Muscle of leg (tissue), 11 donors: ENCODE measurements around the gene SMARCC1. TPM values are rescaled to one million over a fixed set of nuclear protein-coding genes. Genes with fewer than 3 reads are reported as not detected.

Experiments
- DNase-seq: peaks from one replicate; pipeline ENCODE4 v3.0.0; 2013
- H3K27ac ChIP-seq: one replicate; pipeline ENCODE4 v1.5.1; 2013; ENCODE audit warnings: mild to moderate bottlenecking, low read length, control low read depth
- H3K27me3 ChIP-seq: one replicate; pipeline ENCODE4 v1.6.1; 2013; ENCODE audit warnings: low read length; ENCODE audit not compliant: control insufficient read depth, insufficient read depth
- H3K36me3 ChIP-seq: one replicate; pipeline ENCODE4 v1.6.1; 2013; ENCODE audit warnings: low read length; ENCODE audit not compliant: control insufficient read depth, insufficient read depth
- H3K4me1 ChIP-seq: one replicate; pipeline ENCODE4 v1.6.1; 2013; ENCODE audit warnings: low read length; ENCODE audit not compliant: control insufficient read depth, insufficient read depth
- H3K4me3 ChIP-seq: one replicate; pipeline ENCODE4 v1.5.1; 2013; ENCODE audit warnings: low read length, control low read depth
- H3K9me3 ChIP-seq: replicated peaks from 2 replicates; pipeline ENCODE4 v1.6.1; 2013; ENCODE audit warnings: low read depth, low read length; ENCODE audit not compliant: control insufficient read depth
- WGBS: methylation state at CpG from one replicate; pipeline ENCODE4 v1.1.5; 2013; ENCODE audit warnings: missing lambda C conversion rate; ENCODE audit not compliant: insufficient coverage; 5-methylcytosine and 5-hydroxymethylcytosine counted together
- polyA plus RNA-seq, 8 donors: library from polyadenylated mRNA; unstranded; fragments of 120-200 nt; gene quantifications; one replicate each; pipeline versions ENCODE4 v1.2.1 to v1.2.3, GENCODE V29; 2013; ENCODE audit warnings: inconsistent platforms in 1 of 8, low replicate concordance in 1 of 8; ENCODE audit not compliant: insufficient read length in 8 of 8, insufficient read depth in 1 of 8
- total RNA-seq: library from RNA; stranded (reverse); fragments of 120-200 nt; gene quantifications from one replicate; pipeline ENCODE4 v1.2.4, GENCODE V29; 2013

SMARCC1 gene
- total and polyA plus RNA-seq, 9 donors = 35.5 to 73.0 (median 60.0) TPM

GRCh38 chr3:47669026-47669749 lies 112.5 kb downstream of the SMARCC1 start:
- WGBS = no CpG with 5 or more reads among the region's 3 CpGs
- no peak for DNase-seq
- Histone ChIP-seq H3K9me3 (no peaks in the 10 kb centered on the region), H3K27me3 (no peaks in the 10 kb centered on the region), H3K4me1 (no peaks in the 10 kb centered on the region), H3K27ac (no peak overlapping the region), H3K36me3 (peaks cover 47% of the 10 kb centered on the region), H3K4me3 (no peak overlapping the region)

GRCh38 chr3:47666118-47666517 lies 115.6 kb downstream of the SMARCC1 start:
- Histone ChIP-seq H3K27ac (no peak overlapping the region), H3K9me3 (no peaks in the 10 kb centered on the region), H3K36me3 (peaks cover 46% of the 10 kb centered on the region), H3K4me3 (no peak overlapping the region), H3K27me3 (no peaks in the 10 kb centered on the region), H3K4me1 (no peaks in the 10 kb centered on the region)
- 86% methylated on average over 1 of the region's 2 CpGs for WGBS
- no peak for DNase-seq

- H3K9me3 ChIP-seq = no peaks in the 10 kb centered on the region
- H3K27me3 ChIP-seq = no peaks in the 10 kb centered on the region
- H3K36me3 ChIP-seq = peaks cover 35% of the 10 kb centered on the region
- H3K4me1 ChIP-seq = no peaks in the 10 kb centered on the region
- no peak overlapping the region for H3K4me3 ChIP-seq
- no peak overlapping the region for H3K27ac ChIP-seq
- no CpG with 5 or more reads among the region's 2 CpGs for WGBS
- DNase-seq = no peak
Observed at GRCh38 chr3:47664519-47664918, 117.2 kb downstream of the SMARCC1 start.

- Histone ChIP-seq H3K4me1 (no peaks in the 10 kb centered on the region), H3K9me3 (peaks cover 2% of the 10 kb centered on the region), H3K36me3 (peaks cover 35% of the 10 kb centered on the region), H3K4me3 (no peak overlapping the region), H3K27ac (no peak overlapping the region), H3K27me3 (no peaks in the 10 kb centered on the region)
- DNase-seq = no peak
- 97% methylated on average over 13 of the region's 16 CpGs for whole genome bisulfite sequencing
Observed at GRCh38 chr3:47663630-47664240, 118.0 kb downstream of the SMARCC1 start.

GRCh38 chr3:47661121-47661752 lies 120.5 kb downstream of the SMARCC1 start:
- peaks cover 40% of the 10 kb centered on the region for H3K36me3 ChIP-seq
- no peaks in the 10 kb centered on the region for H3K4me1 ChIP-seq
- no peak overlapping the region for H3K4me3 ChIP-seq
- peak; percentile 11 for DNase-seq
- no peaks in the 10 kb centered on the region for H3K27me3 ChIP-seq
- WGBS = 60% methylated on average over 3 of the region's 5 CpGs
- no peak overlapping the region for H3K27ac ChIP-seq
- H3K9me3 ChIP-seq = peaks cover 5% of the 10 kb centered on the region

- Histone ChIP-seq H3K4me1 (no peaks in the 10 kb centered on the region), H3K27me3 (no peaks in the 10 kb centered on the region), H3K27ac (no peak overlapping the region), H3K36me3 (peaks cover 27% of the 10 kb centered on the region), H3K4me3 (no peak overlapping the region), H3K9me3 (peaks cover 5% of the 10 kb centered on the region)
- no peak for DNase-seq
- no CpG with 5 or more reads among the region's 1 CpG for WGBS
Observed at GRCh38 chr3:47658444-47658843, 123.2 kb downstream of the SMARCC1 start.

- H3K36me3 ChIP-seq = peaks cover 8% of the 10 kb centered on the region
- H3K9me3 ChIP-seq = no peaks in the 10 kb centered on the region
- 40% methylated on average over 1 of the region's 3 CpGs for WGBS
- H3K27ac ChIP-seq = no peak overlapping the region
- no peak overlapping the region for H3K4me3 ChIP-seq
- DNase-seq = peak; percentile 22
- no peaks in the 10 kb centered on the region for H3K4me1 ChIP-seq
- H3K27me3 ChIP-seq = no peaks in the 10 kb centered on the region
Observed at GRCh38 chr3:47652142-47652541, 129.6 kb downstream of the SMARCC1 start.

GRCh38 chr3:47650294-47650693 lies 131.4 kb downstream of the SMARCC1 start:
- DNase-seq = no peak
- no peaks in the 10 kb centered on the region for H3K27me3 ChIP-seq
- no CpG with 5 or more reads among the region's 1 CpG for WGBS
- H3K27ac ChIP-seq = no peak overlapping the region
- no peak overlapping the region for H3K4me3 ChIP-seq
- H3K36me3 ChIP-seq = peaks cover 5% of the 10 kb centered on the region
- no peaks in the 10 kb centered on the region for H3K9me3 ChIP-seq
- H3K4me1 ChIP-seq = no peaks in the 10 kb centered on the region

GRCh38 chr3:47647550-47647949 lies 134.1 kb downstream of the SMARCC1 start:
- Histone ChIP-seq H3K27me3 (no peaks in the 10 kb centered on the region), H3K36me3 (peaks cover 5% of the 10 kb centered on the region), H3K9me3 (no peaks in the 10 kb centered on the region), H3K4me1 (no peaks in the 10 kb centered on the region), H3K4me3 (no peak overlapping the region), H3K27ac (no peak overlapping the region)
- WGBS = 80% methylated on average over 1 of the region's 2 CpGs
- DNase-seq = peak; percentile 33

- WGBS = 100% methylated on average over 1 of the region's 4 CpGs
- no peak overlapping the region for H3K4me3 ChIP-seq
- DNase-seq = peak; percentile 38
- H3K4me1 ChIP-seq = no peaks in the 10 kb centered on the region
- no peak overlapping the region for H3K27ac ChIP-seq
- H3K9me3 ChIP-seq = no peaks in the 10 kb centered on the region
- H3K27me3 ChIP-seq = no peaks in the 10 kb centered on the region
- H3K36me3 ChIP-seq = peaks cover 6% of the 10 kb centered on the region
Observed at GRCh38 chr3:47646362-47646761, 135.3 kb downstream of the SMARCC1 start.
